ENCODE data around the gene EIF3F. TPM values are rescaled to one million over a fixed set of nuclear protein-coding genes. Genes with fewer than 3 reads are reported as not detected.

Gene EIF3F
- total and polyA plus RNA-seq, 2 of the 4 experiments (the other 2 are of a cell fraction) = 279 to 306 TPM

- Histone ChIP-seq H2BK20ac (ENCODE audit: low read depth, low read length) (no peak overlapping the region), H3K4ac (ENCODE audit: low read depth, low read length) (no peak overlapping the region), H4K5ac (ENCODE audit: low read depth, low read length) (no peak overlapping the region), H3K4me2 (ENCODE audit: low read depth, low read length) (no peak overlapping the region), H3K9me1 (ENCODE audit: insufficient read depth, low read length) (no peaks in the 10 kb centered on the region), H3K4me1 (ENCODE audit: control insufficient read depth, insufficient read depth, low read length) (no peaks in the 10 kb centered on the region), H3K27ac (ENCODE audit: insufficient read depth, low read length) (no peak overlapping the region), H2AK5ac (ENCODE audit: low read depth, low read length) (no peak overlapping the region), H2AFZ (replicated peaks; ENCODE audit: low read length, poor library complexity) (no peak overlapping the region), H2BK5ac (ENCODE audit: low read depth, low read length, poor library complexity, severe bottlenecking) (no peak overlapping the region), H4K8ac (ENCODE audit: low read depth in 2 of 2, low read length in 2 of 2) (no peak overlapping the region), H3K27me3 (ENCODE audit: control insufficient read depth, insufficient read depth, low read length) (peaks cover 10% of the 10 kb centered on the region; the same call in 1 of the 2 replicates), H3K36me3 (ENCODE audit: control insufficient read depth, insufficient read depth, low read length) (no peaks in the 10 kb centered on the region), H2BK120ac (ENCODE audit: low read depth, low read length) (no peak overlapping the region), H3K9ac (ENCODE audit: low read depth, low read length) (no peak overlapping the region), H3K56ac (ENCODE audit: extremely low read depth, insufficient read depth, low read length) (no peak overlapping the region), H3K79me1 (ENCODE audit: low read depth in 1 of 2, low read length in 2 of 2) (no peaks in the 10 kb centered on the region), H4K91ac (ENCODE audit: insufficient read depth, low read depth, low read length) (no peak overlapping the region), H3K18ac (ENCODE audit: low read depth, low read length) (no peak overlapping the region), H3K9me3 (ENCODE audit: control insufficient read depth, insufficient read depth, low read length) (no peaks in the 10 kb centered on the region), H2AK9ac (replicated peaks; ENCODE audit: low read depth, low read length, poor library complexity) (no peak overlapping the region), H4K20me1 (ENCODE audit: insufficient read depth, low read length) (no peaks in the 10 kb centered on the region), H2BK15ac (ENCODE audit: low read depth, low read length) (no peak overlapping the region), H3K23ac (ENCODE audit: low read depth, low read length) (no peak overlapping the region), H3K14ac (replicated peaks; ENCODE audit: low read depth, low read length) (no peak overlapping the region), H3K4me3 (ENCODE audit: insufficient read depth, low read depth, low read length) (no peak overlapping the region)
- BruUV-seq (replicated peaks) = no TSS peak
- dilution Hi-C loops (cut with HindIII; ENCODE audit: low sequenced_read_pairs, unreplicated experiment) = no loop called here
- CTCF ChIA-PET = no interaction called here
- POLR2A ChIA-PET (ENCODE audit: unreplicated experiment) = no interaction called here
- TF ChIP-seq FOS (IDR thresholded peaks at IDR 0.05; ENCODE audit: low read depth, low read length) = no peak
- TF ChIP-seq CHD1 (IDR thresholded peaks at IDR 0.05; ENCODE audit: low read depth, low read length) = no peak
- TF ChIP-seq RAD21 (IDR thresholded peaks at IDR 0.05; ENCODE audit: low read length) = no peak
- no peak for TF ChIP-seq USF2 (IDR thresholded peaks at IDR 0.05; ENCODE audit: low read depth, low read length)
- no peak for TF ChIP-seq RFX5 (IDR thresholded peaks at IDR 0.05; ENCODE audit: low read depth, low read length)
- no peak for TF ChIP-seq ELK1 (IDR thresholded peaks at IDR 0.05; ENCODE audit: borderline replicate concordance, low read depth, low read length)
- TF ChIP-seq SMC3 (IDR thresholded peaks at IDR 0.05; ENCODE audit: low read depth, low read length) = no peak
- TF ChIP-seq POLR2A (IDR thresholded peaks at IDR 0.05; ENCODE audit: low read depth, low read length) = no peak
- no peak for TF ChIP-seq NFE2L2 (IDR thresholded peaks at IDR 0.05; ENCODE audit: low read depth, low read length)
- no peak for TF ChIP-seq CEBPB (IDR thresholded peaks at IDR 0.05; ENCODE audit: low read depth, low read length)
- TF ChIP-seq CTCF (conservative IDR thresholded peaks at IDR 0.05; ENCODE audit: low read depth, low read length) = no peak
- TF ChIP-seq MXI1 (IDR thresholded peaks at IDR 0.05; ENCODE audit: borderline replicate concordance, low read depth, low read length) = no peak
- TF ChIP-seq MAFK (IDR thresholded peaks at IDR 0.05; ENCODE audit: low read depth, low read length) = no peak
- TF ChIP-seq MAZ (IDR thresholded peaks at IDR 0.05; ENCODE audit: borderline replicate concordance, low read depth, low read length) = no peak
- TF ChIP-seq BHLHE40 (IDR thresholded peaks at IDR 0.05; ENCODE audit: low read depth, low read length) = no peak
- TF ChIP-seq RCOR1 (IDR thresholded peaks at IDR 0.05; ENCODE audit: insufficient replicate concordance, low read length) = no peak
- 67% methylated on average over 1 of the region's 2 CpGs; no CpG with 5 or more reads in 1 of the 2 experiments for WGBS, 2 experiments (ENCODE audit: extremely low coverage in 2 of 2, insufficient read length in 1 of 2)
- intact Hi-C loops (cut with micrococcal nuclease) = no loop called here
- in situ Hi-C loops (cut with MboI; ENCODE audit: low sequenced_read_pairs) = no loop called here
- no peak for ATAC-seq (ENCODE audit: low read depth)
- no peak for DNase-seq
Measured at GRCh38 chr11:8040921-8041285, 53.8 kb downstream of the EIF3F start.
